ENCODE measurements around the gene ANKRD22. TPM values are rescaled to one million over a fixed set of nuclear protein-coding genes. Genes with fewer than 3 reads are reported as not detected.
"Not testable (repeated sequence)": the region's sequence is repeated elsewhere in the genome, so short reads cannot be mapped to it uniquely, and the experiment has no call there.

The ANKRD22 gene
- polyA plus RNA-seq, 10 donors: 0.13 to 0.98 (median 0.23) TPM; not detected in 6

DNA sequence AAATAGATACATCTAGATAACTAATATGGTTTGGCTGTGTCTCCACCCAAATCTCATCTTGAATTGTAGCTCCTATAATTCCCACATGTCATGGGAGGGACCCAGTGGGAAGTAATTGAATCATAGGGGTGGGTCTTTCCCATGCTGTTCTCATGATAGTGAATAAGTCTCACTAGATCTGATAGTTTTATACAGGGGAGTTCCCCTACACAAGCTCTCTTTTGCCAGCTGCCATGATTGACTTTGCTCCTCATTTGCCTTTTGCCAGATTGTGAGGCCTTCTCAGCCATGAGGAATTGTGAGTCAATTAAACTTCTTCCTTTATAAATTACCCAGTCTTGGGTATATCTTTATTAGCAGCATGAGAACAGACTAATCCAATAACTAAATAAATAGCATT lies 14.0 kb downstream of the ANKRD22 start:
- not testable (repeated sequence) for DNase-seq

DNA sequence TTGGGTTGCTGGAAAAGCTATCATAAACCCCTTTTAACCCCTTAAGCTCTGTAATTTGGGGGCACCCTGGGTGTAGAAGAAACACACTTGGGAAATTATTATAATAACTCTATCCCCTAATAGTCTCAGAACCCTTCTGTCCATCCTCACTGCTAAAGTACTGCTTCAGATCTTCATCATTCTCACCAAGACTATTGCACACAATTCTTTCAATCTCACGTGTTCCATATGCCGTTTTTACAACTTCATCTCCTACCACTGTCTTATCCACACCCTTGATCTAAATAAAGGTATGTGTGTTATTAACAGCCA lies 15.8 kb downstream of the ANKRD22 start:
- DNase-seq: no peak

DNA sequence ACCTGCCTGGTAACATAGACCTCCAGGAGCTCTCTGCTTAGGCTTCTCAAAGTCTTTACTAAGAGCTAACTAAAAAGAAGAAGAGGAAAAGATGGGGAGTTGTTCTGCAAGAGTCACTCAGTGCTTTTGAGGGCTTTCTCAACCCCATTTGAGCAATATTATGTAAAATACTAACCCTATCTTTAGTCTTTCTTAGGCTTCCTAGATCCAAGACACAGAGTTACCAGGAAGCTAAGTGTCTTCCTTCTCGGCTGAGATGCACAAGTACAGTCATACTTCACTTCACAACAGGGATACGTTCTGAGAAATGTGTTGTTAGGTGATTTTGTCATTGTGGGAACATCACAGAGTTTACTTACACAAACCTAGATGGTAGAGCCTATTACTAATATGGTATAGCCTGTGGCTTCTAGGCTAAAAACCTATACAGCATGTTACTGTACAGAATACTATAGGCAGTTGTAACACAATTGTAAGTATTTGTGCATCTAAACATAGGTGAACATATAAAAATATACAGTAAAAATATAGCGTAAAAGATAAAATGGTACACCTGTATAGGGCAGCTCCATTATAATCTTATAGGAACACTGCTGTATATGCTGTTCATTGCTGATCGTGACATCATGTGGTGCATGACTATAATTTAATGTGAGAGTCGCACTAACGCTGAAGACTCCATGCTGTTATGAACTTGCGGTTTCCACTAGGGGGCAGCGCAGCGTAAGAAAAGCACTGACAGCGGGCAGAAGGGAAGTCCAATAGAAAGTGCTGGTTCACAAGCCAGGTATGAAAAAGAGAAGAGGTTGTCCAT lies 16.3 kb downstream of the ANKRD22 start:
- peak; percentile 82 to 92 (median 89) for DNase-seq

DNA sequence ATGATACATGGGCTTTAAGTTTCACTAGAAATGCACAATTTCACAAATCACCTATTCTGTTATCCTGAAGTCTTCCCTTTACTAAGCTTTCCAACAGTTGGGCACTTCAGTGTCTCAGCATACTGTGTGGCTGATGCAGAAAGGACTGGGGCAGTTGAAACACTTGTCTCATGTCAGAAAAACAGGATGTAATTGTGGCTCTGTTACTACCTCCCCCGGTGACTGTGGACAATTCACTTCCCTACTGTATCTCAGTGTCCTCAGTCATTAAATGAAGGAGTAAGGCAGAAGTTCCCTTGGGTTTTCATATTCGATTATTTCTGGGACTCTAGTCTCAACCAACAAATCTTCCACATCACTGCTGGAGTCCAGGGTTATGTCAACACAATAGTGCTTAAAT lies 17.9 kb downstream of the ANKRD22 start:
- no peak for DNase-seq

DNA sequence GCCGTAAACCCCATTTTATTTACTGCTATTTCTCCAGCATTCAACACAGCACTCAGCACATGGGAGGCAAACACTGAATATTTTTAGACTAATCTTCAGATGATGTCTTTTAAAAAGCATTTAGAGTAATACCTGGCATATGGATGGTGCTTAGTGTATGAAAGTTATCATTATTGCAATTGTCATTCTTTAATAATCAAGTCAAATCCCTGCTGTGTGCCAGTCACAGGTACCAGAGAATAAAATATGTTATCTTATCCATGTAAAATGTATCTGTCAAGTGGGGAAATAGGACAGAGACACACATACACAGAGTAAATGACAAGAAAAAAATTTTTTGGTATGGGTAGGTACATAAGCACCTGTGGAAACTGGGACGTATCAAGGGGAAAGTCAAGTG lies 18.5 kb downstream of the ANKRD22 start:
- no peak for DNase-seq

DNA sequence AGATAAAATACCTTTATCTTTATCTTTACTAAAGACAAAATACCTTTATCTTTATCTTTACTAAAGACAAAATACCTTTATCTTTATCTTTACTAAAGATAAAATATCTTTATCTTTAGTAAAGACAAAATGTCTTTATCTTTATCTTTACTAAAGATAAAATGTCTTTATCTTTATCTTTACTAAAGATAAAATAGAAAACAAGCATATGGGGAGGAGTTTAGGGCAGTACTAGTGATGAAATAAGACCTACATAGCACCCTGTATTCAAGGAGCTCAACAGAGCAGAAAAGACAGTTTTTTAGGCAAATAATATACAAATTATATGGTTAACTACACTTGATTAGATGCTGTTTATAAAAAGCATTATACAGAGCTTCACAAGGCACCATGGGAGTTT lies 19.3 kb downstream of the ANKRD22 start:
- no peak for DNase-seq

DNA sequence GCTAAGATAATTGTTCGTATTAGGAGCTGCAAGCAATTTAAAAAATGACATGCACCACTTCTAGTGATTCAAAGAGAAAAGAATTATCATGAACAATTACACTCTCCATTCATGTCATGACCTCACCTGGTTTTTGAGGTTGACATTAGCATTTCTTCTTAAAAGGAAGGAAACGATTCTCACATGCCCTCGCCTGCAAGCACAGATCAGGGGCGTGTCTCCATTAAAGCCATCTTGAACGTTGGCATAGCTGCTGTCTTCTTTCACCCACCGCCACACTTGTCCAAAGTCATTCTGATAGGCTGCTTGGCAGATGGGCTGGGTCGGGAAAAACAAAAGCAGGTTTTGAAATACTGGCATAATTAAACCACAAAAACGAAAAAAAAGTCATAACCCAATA lies 19.9 kb downstream of the ANKRD22 start:
- no peak for DNase-seq

DNA sequence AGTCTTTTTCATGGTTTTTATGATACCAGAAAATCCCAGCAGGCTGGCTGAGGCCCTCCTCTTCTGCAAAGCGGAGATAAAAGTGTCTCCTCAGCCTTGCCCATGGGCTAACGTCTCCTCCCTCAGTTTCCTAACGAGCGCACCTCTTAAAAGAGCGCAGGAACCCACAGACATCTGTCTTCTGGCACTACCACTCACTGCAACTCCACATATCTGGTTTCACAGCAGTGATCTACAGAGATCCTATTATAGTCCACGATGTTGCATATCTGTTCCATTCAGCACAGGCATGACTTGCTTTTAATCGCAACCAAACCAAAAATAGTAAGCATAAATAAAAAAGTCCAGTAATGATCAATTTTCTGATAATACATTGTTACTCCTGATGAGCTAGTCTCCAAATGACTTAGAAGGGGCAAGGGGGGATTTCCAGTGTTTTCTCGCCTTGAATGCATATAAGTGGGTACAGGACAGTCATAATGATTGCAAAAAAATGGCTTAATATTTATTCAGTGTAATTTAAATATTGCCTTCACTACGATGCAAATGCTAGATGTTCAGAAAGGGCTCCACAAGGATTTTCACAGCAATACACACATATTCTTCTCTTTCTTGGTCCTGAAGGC lies 20.9 kb downstream of the ANKRD22 start:
- DNase-seq: no peak

DNA sequence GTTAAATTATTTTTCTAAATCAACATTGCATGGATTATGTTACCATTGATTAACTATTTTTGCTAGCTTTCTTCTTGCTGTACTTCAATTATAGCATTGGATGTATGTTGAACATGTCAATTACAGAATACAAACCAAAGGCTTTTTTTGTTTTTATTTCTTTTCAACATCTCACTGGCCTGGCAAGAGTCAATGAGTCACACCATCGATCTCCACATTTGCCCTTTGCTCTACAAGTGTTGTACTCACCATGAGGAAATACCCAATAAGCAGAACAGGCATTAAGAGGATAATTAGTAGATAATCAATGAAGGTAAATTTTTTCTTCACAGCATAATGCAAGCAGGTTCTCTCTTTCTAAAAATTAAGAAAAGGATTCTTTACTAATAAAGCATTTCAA lies 23.3 kb downstream of the ANKRD22 start:
- DNase-seq: no peak

DNA sequence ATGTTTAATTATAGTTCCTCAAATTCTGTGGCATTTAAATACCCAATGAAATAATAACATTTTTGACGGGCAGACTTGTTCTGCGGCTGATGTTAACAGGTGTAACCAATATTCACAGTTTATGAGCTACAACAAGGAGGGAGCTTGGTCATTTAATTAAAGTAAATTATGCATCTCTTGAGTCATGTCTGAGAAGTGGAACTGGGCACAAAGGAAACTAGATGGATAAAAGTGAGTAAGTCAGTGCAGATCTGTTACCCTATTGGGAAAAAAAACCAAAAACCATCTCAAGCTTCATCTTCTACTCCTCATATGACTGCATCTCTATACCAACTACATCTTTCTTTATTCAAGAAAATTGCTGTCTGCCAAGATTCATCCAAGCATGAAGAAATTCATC lies 24.0 kb downstream of the ANKRD22 start:
- no peak for DNase-seq

DNA sequence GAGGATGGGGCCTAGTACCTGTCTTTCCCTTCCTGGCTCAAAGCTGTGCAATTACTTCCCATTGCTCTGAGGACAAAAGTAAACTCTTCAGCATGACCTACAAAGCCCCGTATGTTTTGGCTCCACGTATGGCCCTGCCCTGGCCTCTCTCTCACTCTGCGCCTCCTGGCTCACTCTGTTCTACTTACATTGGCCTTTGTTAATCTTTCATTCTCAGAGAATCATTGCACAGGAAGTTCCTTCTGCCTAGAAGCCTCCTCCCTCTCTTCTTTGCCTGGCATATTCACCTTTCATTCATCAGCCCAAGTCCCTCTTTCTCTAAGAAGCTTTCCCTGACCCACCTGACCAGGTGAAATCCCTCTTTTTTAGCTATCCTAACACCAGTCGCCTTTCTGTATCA lies 25.3 kb downstream of the ANKRD22 start:
- DNase-seq: no peak

DNA sequence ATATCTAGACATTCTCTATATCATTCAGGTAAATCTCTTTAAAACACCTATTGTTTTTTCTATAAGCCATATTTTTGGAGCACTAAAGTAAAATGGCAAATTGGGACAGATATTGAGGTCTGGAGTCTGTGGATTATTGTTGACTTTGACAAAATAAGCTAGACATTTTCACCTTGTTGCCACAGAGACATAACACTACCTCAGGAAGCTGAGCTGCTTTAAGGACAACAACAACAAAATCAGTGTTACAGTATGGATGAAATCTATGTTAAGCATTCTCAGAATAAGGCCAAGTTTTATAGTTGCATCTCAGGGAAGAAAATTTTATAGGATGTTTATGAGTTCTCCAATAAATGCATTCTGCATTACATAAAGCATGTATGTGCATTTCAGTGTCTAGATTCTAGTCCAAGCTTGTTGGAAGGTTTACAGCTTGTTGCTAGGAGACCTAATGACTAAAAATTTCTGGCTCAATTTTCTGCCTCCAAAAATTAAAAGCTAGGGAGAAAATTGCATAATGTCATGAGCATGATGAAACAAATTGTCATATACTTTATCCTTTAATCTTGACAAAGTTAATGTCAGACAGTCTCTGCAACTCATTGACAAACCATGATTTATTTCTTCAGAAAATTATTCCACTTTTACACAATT lies 30.8 kb downstream of the ANKRD22 start:
- DNase-seq: peak; percentile 78 to 90 (median 80)

DNA sequence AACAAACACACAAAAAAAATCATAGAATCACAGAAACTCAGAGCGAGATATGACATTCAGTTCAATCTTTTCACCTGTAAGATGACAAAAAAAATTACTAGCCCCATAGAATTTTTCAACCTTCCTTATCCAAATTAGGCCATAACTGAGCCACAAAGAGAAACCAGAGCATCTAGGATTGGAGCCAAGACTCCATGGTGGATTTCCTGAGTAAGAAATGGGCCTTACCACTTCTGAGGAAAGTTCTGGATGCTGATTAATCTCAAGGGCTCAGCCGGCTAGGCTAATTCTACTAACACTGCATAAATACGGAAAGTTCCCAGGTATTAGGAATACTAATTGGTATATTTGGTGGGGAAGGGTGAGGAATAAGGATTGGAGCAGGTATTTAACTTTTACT lies 32.4 kb downstream of the ANKRD22 start:
- DNase-seq: no peak

DNA sequence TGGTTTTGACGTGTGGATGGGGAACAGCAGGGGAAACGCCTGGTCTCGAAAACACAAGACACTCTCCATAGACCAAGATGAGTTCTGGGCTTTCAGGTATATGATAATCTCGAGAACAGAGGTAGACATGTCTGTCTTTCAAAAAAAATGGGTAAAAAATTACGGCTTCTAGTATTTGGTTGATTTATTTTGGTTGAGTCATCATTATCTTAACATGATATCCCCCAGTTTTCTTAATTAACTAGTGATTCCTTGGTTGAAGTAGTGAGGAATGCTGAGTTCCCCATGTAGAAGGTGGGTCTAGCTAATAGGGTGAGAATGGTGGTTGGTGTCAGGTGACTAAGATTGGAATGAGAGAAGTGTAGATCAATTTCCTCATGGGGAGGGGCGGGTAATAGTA lies 38.4 kb downstream of the ANKRD22 start:
- no peak for DNase-seq

DNA sequence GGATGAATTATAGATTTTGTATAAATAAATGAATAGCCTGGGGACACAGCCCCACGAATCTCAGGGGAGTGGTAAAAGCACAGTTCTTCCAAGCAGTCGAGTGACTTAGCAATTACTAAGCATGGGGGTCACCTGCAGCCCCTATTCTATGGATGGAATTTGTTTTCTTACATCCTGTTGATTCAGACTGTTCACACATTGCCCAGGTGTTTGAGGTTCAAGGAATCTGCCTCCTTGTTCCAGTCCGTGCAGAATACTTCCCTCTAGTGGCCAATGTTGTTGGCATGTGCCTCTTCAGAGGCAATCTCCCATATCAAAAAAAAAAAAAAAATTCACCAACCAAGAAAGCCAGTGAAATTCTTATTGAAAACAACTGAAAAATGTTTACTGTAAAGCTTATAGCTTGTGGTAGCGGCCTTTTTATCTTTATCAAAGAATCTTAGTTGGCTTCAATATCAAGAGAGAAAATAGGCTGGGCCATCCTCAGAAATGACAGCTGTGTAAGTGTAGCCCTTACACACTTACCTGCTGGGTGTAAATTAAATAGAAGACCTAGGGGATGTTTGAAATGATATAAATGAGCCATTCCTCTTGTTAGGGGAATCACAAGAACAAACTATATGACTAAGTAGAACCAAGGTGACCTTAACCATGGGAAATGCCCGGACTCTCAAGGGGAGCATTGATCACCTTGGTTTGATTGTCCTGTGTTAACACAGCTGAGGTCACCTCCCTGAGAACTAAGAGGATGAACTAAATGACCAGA lies 41.3 kb downstream of the ANKRD22 start:
- peak in 1 of 3 donors; percentile 28 for DNase-seq

DNA sequence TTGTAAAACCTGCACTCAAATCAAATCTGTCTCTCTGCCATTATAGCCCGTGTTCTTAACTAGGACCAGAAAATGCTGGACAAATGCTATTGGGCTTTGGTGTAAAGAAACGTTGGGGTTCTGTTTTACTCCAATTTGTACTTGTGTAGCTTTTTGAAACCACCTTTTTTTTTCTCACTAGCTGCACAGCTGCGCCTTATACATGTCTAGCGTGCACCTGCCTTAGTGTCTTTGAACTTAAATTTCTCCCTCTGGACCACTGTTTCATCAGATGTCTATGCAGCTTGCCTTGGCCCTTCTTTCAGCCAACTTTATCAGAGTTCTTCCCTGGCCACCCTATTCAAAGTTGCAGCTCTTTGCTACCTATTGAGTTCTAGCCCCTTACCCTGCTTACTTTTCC lies 42.0 kb downstream of the ANKRD22 start:
- DNase-seq: peak in 1 of 3 donors; percentile 16

DNA sequence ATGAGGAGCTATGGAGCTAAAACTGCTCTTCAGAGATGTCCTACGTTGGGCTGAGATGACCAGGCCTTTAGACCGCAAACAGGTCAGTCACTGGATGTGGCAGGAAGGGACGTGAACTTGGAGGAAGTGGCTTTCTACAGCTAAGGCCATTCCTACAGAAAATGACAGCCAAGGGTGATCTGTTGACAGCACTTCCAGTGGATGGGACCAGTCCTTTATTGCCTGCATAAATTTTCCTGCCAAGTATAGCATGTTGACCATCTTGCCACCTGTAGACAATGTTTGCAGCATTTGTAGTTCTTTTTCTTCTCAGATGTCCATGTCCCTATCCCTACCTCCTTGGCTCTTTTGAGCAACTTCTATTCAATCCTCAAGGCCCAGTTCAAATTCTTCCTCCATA lies 45.7 kb downstream of the ANKRD22 start:
- no peak for DNase-seq

DNA sequence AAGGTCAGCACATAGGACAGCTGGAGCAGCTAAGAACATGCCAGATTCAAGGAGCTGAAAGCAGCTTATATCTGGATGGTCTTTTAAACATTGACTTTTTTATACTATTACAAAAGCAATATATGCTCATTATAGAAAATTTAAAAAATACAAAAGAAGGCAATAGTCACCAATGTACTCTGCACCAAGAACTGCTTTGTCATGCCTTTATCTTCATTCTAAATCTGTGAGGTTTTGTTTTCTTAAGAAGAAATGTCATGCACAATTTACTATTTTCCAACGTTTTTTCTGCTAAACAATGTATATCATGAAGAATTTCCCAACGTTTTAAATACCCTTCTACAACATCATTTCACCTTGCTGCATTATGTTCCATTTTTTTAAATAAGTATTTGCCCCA lies 46.3 kb downstream of the ANKRD22 start:
- DNase-seq: no peak

DNA sequence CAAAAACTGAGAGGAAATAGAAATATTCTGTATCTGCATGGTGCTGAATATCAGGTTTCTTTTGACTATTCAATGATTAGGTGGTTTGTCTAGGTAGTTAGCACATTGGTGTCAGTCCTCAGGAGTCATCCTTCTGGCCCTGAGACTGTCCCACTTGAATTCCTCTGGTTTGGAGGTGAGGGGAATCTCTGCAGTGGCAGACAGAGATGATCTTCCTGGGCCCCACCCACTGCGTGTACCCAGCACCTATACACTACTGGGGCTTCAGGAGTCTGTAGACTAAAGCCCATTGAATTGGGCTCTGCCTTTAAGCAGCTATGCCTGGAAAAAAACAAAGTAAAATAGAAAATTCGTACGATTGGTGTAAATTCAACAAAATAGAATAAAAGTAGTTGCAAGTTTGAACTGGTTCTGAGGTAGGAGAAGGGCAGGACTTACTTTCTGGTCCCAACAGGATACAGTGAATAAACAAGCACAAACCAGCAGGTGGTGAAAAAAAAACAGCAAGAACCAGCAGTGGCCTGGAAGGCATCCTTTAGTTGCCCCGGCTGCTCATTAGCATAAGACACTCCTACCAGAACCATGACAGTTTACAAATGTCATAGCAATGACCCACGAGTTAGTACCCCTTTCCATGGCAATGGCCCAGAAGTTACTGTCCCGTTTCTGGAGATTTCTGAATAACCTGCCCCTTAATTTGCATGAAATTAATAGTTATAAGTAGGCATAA lies 47.4 kb downstream of the ANKRD22 start:
- no peak for DNase-seq

DNA sequence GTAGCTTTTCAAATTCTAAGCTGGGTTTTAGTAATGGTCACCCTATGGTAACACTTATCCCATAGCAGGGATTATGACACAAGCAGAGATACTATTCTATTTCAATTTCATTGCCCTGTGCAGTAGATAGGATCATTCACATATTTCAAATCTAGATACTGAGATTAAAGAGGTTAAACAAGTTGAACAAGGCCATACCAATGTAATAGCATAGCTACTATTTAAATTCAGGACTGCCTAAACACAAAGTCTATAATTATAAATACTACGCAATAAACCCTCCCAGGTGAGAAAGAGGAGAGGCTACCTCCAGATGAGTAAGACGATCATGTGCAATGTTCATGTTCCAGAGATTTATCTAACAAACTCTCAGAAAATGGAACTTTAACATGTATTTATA lies 48.0 kb downstream of the ANKRD22 start:
- DNase-seq: no peak

DNA sequence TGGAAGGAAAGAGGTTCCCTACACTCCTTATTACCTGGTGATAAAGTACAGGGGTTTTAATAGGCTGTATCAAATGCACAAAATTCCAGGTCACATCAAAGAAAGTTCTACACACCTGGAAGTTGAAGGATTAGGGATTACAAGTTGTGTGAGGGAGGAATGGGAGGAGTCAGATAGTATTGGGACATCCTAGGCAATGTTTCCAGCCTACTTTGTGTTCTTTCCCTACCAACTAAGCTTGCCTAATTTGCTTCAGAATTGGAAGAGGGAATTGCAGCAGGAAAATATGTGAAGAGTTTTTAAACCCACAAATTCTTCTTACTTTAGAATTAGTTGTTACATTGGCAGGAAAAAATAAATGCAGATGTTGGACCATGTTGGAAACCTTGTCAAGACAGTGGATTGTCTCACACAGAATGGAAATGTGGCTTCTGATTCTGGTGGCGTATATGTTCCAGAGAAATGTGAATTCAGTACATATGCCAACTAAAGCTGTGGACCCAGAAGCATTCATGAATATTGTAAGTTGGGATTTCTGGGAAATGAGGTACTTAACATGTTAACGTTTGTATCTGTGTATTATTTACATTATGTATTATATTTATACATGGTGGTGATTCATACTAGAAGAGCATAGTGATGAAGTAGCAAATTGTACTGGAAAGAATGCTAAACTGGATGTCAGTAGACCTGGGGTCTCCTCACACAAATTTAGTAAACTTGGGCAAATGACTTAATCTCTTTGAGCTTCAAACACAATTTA lies 48.9 kb downstream of the ANKRD22 start, which contains the start of gene LIPM:
Gene LIPM, plus strand, starts transcription at position 208 of the 763 bp plus-strand sequence. Its CDS starts 167 bp downstream, at position 375.
- DNase-seq: no peak

All from muscle of back (tissue), 11 donors.